HG03439 (cell line): ENCODE results near the gene SUN1.

Experiments
- ATAC-seq: cut with Tn5 transposase; IDR thresholded peaks from one replicate; pipeline ENCODE4 v1.9.1; 2021; ENCODE audit warnings: mild to moderate bottlenecking, moderate library complexity; ENCODE audit not compliant: unreplicated experiment

The SUN1 gene

DNA sequence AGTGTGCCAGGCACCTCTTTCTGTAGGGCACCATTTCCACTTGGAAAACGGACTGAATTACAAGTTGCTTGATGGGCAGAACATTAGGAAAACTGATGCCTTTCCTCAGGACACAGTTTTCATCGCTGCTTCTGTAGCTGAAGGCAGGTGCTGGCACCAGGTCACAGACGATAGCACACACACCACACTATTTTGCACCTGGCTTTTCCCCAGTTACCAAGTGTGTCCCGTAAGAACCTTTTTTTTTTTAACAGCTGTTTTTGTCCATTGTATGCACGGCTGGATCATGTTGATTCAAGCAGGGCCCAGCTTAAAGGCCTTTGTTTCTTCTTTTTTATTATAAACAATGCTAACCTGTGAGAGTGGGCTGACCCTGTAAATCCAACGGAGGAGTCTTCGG is 42.8 kb downstream of the SUN1 start:
- ATAC-seq, result no peak

DNA sequence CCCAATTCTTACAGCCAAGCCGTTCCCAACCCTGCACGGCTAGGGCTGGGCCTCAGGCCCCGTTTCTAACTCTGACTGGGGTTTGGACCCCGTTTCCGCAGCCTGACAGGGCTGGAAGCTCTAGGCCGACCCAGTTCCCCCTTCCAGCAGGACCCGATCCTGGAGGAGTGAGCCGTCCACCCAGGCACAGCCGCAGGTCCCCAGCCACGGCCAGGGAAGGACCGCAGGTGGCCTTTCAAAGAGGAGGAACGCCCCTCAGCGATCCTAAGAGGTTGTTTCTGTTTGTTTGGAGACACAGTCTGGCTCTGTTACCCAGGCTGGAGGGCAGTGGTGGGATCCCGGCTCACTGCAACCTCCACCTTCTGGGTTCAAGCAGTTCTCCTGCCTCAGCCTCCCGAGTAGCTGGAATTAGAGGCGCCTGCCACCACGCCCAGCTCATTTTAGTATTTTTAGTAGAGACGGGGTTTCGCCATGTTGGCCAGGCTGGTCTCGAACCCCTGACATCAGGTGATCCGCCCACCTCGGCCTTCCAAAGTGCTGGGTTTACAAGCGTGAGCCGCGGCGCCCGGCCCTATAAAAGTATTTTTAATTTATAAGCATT is 43.3 kb downstream of the SUN1 start:
- no peak for ATAC-seq

DNA sequence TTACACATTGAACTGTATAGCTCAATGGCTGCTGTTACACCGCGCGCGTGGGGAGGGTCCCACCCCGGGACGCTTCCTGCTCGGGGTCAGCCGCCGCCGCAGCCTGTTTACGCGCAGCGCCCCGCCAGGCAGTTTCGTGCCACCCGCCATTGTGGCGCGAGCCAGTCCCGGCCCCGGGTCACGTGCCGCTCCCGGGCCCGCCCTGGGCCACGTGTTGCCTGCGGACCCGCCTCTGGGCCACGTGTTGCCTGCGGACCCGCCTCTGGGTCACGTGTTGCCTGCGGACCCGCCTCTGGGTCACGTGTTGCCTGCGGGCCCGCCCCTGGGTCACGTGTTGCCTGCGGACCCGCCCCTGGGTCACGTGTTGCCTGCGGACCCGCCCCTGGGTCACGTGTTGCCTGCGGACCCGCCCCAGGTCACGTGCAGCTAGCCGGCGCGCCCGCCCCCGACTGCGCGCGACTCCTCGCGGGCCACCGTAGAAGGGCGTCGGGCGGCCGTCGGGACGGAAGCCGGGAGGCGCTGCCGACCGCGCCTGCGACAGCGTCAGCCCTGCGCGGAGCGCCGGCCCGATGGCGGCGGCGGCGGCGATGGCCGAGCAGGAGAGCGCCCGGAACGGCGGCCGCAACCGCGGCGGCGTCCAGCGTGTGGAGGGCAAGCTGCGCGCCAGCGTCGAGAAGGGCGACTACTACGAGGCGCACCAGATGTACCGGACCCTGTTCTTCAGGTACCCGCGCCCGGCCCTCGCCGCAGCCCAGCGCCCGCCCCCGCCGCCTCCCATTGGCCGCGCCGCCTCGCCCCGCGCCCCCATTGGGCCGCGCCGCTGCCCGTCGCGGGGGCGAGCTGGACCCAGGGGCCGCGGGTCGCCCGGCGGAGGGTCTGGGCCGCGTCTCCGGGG is 44.0 kb downstream of the SUN1 start, which contains the start of gene GET4:
Gene GET4 (plus strand): TSS at position 478 of the 895 bp plus-strand sequence. CDS start 92 bp downstream, at position 570.
- peak; percentile 72 for ATAC-seq

DNA sequence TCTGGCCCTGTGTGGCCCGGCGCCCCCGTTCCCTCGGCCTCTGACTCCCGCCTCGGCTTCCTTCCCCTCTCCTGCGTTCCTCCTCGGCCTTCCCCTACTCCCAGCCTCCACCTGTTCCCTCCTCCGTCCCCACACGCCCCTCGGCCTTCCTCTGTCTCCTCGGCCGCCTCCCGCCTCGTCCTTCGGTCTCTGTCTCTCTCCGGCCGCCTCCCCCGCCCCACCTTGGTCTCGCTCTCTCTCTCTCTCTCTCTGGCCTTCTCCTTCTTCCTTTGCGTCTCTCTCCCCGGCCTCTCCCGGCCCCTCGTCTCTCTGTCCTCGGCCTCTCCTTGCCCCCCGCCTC is 44.7 kb downstream of the SUN1 start:
- ATAC-seq, result peak; percentile 19

DNA sequence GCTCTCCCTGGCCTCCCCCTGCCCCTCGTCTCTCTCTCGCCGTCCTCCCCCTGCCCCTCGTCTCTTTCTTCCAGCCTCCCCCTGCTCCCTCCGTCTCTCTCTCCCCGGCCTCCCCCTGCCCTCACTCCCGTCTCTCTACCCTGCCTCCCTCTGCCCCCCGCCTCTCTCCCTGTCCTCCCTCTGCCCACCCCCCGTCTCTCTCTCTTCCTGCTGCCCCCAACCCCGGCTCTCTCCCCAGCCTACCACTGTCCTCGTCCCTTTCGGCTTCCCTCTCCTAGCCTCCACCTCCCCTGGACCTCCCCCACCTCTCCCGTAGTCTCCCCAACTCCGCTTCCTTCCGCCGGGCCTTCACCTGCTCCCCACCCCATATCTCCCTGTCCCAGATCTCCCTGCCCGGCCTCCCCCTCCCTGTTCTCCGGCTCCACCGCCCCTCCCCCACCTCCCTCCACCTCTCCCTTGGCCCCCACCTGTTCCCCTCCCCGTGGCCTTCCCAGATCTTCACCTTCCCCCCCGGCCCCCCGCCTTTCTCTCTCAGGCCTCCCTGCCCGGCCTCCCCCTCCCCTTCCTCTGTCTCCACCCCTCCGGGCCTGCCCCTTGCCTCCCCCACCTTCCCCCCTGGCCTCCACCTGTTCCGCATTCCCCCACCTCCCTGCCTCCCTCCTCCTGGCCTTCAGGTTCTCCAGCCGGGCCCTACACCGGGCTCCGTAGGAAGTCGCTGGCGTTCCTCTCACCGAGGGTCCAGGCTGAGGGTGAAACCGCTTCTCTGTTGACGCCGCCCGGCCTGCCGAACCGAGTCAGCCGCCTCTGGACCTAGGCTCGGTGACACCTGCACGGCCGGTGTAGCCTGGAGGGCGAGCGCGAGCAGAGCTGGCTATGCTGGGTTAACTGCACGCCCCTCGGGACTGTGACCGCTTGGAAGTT is 45.3 kb downstream of the SUN1 start:
- no peak for ATAC-seq

DNA sequence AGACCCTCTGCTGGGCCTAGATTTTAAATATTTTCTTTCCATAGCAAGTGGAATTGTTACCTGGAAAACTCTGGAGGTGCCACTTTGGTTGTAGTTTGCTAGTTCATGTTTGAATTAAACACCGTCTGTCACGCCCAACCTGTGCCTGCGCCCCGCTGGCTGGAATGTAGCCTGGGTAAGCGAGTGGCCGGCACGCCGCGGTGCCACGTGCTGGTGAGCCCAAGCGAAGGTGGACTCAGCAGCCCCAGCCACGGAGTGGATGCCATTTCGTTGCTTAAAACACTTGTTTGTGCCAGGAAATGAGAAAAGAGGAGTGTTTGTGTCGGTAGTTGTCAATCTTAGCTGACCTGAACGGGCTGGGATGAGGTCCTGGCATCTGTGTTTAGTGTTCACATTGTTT is 46.8 kb downstream of the SUN1 start:
- ATAC-seq, result no peak

DNA sequence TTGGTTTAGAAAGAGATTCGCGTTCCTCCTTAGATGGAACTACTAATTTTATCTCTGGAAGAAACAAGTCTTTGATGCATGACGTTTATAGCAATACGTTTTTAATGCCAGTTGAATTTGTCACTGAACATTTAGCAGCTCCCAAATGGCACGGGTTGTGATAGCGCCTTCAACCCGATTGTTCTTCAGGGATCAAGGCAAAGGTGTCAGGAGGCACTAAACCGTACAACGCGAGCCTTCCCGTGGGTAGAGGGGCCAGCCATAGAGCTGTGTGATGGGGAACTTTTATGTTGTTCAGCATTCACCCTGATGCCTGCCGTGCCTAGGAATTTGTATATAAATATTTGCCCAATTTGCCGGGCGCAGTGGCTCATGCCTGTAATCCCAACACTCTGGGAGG is 47.4 kb downstream of the SUN1 start:
- ATAC-seq, result no peak

DNA sequence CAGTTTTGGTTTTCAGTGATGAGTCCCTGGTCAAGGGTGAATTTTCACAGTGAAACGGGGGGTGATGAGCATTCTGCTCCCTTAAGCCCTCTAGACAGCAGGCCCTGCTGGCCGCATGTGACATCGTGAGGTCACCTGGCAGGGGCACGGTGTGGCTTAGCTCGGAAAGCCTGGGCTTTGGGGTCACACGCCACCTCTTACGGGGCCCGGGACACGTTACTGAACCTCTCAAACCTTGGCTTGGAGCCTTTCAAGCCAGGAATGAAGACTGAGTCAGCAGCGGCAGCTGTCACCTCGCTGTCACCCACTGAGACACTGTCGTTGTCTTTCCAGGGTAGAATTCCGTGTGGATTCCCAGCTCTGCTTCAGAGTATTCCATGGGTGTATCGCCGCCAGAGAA is 48.2 kb downstream of the SUN1 start:
- no peak for ATAC-seq

DNA sequence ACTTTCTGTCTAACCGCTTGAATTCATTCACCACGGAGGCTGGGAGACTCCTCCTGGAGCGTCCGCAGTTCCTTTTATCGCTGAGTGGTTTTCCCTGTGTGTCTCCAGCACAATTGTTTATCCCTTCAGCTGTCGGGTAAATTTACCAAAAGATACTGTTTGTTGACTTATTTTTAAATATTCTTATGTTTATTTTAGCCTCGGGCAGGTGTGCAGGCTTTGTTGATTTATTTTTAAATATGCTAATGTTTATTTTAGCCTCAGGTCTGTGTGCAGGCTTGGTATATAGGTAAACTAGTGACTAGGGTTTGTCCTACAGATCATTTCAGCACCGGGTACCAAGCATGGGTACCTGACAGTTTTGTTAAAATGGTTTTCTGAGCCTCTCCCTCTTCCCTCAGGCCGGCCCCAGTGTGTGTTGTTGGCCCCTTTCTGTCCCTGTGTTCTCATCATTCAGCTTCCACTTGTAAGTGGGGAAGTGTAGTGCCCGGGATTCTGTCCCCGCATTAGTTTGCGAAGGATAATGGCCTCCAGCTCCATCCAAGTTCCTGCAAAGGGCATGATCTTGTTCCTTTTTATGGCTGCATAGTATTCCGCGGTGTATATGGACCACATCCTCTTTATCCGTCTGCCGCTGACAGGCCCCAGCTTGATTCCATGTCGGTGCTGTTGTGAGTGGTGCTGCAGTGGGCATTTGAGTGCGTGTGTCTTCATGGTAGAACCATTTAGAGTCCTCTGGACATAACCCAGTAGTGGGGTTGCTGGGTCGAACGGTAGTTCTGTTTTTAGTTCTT is 49.4 kb downstream of the SUN1 start:
- ATAC-seq, result no peak

DNA sequence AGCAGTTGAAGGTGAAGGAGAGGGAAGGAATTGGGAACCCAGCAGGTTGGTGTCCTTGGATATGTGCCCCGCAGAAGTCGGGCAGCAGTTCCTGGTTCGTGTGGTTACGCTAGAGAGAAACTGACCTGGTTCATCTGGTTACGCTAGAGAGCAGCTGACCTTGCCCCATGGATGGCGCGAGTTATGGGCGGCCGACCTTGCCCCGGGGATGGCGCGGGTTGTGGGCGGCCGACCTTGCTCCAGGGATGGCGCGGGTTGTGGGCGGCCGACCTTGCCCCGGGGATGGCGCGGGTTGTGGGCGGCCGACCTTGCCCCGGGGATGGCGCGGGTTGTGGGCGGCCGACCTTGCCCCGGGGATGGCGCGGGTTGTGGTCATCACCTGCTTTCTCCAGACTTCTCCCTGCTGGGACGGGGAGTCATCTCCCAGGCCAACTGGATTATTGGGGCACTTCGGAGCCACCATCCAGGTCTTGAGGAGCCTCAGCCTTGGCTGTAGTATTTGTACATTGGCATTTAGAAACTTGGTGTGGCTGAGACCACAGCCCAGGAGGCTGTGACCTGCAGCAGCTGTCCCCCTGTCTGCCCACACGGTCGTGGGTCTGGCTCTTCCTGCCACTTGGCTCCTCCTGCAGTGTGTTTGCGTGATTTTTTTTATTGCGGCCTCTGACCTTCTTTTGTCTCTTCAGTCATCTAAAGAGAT is 50.2 kb downstream of the SUN1 start:
- ATAC-seq, result no peak

DNA sequence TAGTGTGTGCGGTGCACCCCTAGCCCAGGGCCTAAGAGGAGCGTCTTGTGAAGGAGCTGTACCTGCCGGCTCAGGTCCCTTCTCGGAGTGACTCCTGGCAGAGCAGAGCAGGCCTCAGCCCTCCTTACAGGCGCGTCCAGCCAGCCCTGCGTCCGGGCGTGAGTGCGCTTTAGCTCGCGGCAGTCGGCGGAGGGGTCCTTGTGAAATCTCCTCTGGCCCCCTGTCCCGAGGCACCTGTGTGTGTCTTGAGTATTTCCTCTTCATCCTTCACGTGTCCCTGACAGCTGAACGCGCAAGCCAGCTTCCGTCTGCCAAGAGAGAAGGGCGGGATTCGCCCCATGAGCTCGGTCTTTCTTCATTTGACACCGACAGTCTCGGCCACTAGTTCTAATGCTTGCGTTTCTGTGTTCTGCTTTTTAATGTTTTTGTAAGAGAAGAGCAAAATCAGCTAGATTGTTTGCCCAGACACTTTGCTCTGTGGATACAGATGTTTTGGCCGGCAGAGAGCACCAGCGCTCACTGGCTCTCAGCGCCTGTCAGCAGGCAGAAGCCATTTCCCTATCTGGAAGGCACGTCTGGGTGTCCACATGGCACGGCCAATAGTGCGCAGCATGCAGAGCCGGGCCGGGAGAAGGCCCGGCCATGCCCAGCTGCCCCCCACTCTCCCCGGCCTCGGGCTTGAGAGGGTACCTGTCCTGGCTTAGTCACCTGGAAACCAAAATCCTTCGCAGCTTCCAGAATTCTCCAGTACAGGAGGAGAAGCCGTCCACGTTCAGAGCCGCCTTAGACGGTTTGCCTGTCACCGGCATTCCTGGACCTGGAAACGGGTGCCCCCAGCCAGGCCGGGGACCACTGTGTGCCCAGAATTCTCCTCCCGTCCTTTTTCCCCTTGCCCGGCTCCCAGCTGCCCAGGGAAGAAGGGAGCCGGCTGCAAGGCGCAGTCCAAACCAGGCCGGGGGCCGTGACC is 51.1 kb downstream of the SUN1 start:
- ATAC-seq, result no peak

DNA sequence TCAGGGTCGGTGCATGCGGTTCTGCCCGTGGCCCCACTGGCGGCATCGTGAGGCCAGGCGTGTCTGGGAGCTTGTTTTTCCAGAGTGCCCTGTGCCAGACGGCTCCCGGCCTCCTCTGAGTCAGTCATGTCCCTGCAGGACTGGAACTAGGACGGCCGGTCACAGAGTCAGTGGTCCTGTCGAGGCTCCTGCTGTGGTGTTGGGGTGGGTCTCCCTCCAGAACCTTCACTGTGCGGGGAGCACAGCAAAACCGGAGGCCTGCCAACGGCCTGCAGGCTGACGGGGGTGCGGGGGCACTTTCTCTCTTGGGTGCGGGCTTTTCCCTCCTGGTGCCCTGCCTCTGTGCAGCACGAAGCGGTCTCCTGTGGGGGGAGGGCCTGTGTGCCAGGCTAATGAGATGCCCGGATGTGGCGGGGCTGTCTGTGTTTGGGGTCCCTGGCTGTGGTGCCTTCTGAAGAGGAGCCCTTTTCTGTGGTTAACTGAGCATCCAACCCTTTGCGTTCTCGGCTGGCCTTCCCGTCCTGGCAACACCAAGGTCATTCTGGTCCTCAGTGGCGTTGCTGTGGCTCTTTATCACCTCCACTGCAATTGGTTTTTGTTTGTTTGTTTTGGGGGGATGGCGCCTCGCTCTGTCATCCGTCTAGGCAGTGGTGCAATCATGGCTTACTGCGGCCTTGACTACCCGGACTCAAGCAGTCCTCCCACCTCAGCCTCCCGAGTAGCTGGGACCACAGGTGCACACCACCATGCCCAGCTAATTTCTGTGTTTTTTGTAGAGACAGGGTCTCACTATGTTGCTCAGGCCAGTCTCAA is 52.1 kb downstream of the SUN1 start:
- no peak for ATAC-seq

DNA sequence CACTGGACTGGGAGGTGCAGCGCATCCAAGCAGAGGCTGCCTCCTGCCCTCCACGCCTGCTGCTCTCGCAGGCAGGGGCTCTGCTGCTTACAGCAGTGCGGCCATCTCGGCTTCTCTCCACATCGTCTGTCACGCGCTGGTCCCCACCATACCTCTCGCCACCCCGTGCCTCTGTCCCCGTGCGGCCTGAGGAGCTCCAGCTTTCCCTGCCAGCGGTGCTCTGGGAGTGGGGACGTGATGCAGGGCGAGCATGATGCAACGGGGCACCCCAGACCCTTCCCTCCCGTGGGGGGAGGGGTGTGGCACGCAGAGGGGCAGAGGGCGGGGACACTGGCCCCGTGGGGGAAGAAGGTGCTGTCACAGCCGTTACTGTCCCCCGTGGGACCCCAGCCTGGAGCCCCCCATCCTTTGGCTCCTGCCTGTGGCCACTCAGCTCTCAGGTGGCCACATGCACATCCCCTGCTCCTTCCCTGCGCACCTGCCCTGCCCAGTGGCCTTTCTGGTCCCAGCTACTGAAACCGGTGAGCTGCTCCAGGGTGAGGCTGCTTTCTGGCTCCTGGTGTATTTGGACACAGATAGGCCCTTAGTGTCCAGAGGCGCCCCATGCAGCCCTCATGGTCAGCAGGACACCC is 53.1 kb downstream of the SUN1 start:
- ATAC-seq, result no peak

DNA sequence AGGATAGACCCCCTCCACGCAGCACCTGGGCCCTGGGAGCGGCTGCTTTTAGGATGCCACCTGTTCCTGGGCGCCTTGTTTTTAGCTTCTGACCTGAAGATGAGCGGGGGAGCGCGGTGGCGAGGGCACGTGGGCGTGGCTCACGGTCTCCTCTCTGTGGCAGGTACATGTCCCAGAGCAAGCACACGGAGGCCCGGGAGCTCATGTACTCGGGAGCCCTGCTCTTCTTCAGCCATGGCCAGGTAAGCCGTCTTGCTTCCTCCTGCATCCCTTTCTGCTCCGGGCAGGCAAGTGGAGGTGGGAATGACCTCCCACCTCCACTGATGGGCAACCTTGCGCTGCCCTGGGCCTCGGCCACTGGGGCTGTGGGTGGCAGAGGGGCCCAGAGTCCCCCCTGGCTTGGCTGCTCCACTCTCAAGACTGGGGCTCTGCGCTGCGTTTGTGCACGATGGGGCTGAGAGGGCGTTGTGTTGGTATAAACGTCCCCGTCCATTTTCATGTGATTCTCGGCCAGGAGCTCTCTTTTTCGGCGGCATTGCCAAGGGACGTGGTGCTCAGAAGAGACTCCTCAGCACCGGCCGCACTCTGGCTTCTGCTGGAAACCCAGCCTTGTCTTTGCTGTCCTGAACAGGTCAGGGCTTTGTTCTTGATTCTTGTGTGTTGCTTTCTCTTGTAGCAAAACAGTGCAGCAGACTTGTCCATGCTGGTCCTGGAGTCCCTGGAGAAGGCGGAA is 53.8 kb downstream of the SUN1 start:
- no peak for ATAC-seq

DNA sequence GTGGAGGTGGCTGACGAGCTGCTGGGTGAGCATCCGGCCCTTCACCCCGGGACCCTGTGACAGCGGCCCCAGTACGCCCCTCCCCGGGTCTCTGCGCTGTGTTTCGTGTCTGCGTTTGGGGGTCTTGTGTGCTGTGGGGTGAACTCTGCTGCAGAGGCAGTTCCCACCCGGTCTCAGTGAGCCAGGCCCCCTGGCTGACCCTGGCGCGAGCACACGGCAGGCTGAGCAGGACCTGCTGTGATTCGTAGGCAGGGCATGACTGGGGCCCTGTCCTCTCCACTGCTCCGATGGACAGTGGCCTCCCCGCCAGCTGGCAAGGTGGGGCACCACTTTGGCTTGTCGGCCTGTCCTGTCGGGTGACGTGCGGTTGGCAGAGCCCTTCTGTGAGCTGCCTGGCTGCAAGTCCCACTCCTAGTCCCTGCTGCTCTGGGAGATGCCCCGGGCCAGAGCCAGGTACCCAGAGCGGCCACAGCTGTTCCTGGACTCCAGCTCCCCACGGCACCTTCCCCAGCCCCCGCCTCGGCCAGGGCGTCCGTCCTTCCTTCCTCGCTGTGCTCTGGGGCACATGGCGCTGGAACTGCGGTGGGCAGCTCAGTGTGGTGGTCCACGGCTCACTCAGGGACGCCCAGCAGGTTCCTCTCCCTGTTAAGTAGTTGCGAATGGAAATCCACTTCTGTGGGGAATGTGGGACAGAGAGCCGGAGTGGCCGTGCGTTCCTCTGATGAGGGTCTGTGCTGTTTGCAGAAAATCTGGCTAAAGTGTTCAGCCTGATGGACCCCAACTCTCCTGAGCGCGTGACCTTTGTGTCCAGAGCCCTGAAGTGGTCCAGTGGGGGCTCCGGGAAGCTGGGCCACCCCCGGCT is 54.6 kb downstream of the SUN1 start:
- ATAC-seq, result no peak

DNA sequence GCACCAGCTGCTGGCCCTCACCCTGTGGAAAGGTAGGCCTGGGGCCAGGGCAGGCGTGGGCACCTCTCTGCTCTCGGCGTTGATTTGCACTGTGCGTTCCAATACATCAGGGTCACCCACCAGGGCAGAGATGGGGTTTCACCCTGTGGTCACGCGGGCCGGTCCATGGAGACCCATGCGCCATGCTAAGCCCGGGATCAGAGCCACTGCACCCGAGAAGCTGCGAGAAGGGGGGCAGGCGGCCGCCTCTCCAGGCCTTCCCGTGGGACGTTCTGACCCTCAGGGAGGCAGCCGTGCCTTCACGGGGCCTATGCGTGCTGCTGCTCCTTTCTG is 55.2 kb downstream of the SUN1 start:
- no peak for ATAC-seq
